ENCODE data around the gene ASMTL.

ASMTL gene

DNA sequence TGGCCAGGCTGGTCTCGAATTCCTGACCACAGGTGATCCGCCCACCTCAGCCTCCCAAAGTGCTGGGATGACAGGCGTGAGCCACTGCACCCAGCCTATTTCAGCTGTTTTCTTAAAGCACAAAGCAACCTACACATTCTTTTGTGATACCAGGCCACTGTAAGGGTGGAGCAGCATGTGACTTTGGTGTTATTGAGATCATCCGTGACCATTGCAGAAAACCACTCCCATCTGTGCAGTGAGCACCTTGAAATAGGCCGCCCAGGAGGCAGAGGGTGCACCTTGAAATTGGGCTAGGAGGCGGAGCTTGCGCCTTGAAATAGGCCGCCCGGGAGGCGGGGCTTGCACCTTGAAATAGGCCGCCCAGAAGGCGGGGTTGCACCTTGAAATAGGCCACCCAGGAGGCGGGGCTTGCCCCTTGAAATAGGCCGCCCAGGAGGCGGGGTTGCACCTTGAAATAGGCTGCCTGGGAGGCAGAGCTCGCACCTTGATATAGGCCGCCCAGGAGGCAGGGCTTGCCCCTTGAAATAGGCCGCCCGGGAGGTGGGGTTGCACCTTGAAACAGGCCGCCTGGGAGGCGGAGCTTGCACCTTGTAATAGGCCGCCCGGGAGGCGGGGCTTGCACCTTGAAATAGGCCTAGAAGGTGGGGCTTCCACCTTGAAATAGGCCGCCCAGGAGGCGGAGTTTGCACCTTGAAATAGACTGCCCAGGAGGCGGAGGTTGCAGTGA lies 51.8 kb downstream of the ASMTL start:
- no peak for DNase-seq

DNA sequence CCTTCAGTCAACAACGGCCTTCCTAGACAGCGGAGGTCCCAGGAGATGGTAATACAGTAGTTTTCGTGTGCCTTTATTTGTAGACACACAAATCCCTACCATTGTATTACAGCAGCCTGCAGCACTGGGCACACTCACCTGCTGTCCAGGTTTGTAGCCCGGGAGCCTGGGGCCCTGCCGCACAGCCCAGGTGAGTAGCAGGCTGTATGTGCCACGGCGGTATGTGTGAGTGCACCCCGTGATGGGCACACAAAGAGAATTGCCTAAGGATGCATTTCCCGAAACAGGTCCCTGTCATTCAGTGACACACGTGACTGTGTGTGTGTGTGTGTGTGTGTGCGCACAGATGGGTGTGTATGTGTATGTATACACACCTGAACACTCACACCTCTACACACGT lies 52.7 kb downstream of the ASMTL start:
- no peak for DNase-seq

DNA sequence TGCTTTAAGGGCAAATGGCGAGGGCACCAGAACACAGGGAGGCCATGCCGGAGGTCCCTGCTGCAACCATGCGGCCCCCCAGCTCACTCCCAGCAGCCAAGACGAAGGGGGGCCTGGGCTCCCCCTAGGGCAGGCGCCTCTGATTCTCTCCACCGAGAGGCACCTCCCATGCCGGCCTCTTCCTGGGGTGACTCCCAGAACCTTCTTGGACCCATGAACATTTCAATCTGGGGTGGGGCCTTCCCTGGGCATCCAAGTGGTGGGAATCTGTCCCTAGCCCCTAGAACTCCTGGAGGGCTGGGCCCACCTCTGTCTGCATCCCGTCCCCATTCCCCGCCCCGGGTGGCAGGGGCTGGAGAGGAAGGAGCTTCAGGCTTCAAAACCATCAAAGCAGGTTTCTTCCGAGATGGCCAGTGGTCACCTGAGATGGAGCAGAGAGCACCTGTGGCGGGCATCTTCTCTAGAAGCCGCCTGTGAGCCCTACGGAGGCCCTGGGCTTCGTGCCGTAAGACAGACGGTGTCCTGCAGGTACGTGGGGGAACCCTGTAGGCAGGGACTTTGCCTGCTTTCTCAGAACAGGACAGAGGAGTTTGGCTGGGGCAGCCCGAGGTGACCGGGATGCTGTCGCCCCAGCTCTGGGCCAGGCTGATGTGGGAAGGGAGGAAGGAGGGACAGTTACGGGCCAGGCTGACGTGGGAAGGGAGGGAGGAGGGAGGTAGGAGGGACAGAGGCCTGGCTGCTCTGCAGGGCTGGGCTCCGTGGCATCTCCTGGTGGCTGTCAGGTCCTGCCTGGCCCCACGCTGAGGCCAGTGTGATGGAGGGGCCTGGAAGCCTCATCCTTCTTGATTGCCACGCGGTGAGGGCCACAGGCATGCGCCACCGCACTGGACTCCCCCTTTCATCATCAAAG lies 54.0 kb downstream of the ASMTL start:
- DNase-seq = no peak

DNA sequence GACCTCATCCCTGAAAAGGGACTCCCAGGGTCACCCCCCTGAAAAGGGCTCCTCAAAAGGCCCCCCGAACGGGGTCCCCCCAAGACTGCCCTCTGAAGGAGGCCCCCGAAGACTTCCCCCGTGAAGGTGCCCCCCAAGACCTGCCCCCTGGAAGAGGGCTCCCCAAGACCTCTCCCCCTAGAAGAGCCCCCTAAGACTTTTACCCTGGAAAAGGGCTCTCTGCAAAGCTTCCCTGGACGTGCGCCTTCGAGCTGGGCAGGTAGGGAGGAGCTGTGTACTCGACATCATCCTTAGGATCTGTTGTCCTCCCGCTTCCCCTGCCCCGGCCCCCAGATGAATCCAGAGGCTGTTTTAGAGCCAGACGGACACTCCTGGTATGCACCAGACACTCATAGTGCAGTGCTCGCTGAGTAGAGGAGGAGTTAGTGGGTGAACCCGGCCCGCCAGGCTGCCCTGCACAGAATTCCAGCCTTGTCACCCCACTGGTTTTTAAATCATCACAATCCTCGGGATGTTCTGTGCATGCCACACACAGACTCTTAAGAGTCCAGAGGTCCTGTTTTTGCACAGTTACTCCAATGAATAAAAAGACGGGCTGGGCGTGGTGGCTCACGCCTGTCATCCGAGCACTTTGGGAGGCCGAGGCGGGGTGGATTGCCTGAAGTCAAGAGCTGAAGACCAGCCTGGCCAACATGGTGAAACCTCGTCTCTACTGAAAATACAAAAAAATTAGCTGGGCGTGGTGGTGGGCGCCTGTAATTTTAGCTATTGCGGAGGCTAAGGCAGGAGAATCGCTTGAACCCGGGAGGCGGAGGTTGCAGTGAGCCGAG lies 55.1 kb downstream of the ASMTL start:
- DNase-seq = no peak

DNA sequence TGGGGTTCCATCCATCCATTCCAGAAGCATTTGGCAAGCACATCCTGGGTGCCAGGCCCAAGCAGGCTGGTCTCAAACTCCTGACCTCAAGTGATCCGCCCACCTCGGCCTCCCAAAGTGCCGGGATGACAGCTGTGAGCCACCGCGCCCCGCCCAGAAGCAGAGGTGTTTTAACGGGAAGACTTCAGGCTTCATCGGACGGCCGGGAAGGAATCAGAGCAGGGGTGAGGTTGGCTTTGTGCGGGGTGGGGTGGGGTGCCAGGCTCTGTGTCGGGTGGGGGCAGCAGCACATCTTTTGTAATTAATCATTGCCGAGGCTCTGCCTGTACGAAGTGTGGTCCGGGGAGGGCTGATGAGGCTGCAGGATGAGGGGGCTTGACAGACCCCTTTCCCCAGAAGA lies 55.7 kb downstream of the ASMTL start:
- DNase-seq = no peak

DNA sequence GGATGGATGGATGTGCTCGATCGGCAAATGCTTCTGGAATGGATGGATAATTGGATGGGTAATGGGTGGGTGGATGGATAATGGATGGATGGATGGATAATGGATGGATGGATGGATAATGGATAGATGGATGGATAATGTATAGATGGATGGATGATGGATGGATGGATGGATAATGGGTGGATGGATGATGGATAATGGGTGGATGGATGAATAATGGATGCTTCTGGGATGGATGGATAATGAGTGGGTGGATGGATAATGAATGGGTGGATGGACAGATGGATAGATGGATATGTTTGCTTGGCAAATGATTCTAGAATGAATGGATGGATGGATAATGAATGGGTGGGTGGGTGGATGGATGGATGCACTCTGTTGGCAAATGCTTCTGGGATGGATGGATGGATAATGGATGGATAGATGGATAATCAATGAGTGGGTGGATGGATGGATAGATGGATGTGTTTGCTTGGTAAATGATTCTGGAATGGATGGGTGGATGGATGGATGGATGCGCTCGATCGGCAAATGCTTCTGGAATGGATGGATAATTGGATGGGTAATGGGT lies 57.0 kb downstream of the ASMTL start:
- DNase-seq = no peak

DNA sequence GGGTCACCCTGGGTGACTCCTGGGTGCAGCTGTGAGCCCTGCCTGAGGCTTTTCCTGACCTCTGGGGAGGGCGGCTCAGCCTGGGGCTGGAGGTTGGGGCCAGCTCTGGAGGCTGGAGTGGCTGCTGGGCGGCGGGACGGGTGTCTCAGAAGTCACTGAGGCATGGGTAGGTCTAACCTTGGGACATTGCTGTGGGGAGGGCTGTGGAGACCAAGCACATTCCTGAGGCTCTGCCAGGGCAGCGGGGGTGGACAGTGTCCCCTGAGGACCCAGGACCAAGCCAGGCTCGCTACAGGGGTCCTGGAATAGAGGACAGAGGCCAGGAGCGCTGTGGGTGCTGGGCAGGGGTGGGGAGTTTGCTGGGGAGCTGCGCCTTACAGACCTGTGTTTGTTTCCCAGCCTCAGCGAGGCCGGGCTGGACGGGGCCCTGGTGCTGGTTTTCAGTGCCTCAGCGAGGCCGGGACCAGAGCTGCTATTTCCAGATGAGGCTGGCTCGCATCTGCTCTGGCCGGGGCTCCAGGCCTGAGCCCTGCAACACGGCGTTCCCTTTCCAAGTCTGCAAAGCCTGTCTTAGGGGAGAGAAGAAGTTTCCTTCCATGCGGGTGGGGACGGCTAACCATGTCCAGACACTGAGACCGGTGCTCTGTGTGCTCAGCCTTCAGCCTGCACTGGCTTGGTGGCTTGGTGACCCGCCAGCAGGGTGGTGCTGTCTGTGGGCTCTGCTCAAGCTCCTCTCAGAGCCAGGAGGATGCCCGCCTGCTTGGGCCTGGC lies 57.8 kb downstream of the ASMTL start:
- DNase-seq = no peak

DNA sequence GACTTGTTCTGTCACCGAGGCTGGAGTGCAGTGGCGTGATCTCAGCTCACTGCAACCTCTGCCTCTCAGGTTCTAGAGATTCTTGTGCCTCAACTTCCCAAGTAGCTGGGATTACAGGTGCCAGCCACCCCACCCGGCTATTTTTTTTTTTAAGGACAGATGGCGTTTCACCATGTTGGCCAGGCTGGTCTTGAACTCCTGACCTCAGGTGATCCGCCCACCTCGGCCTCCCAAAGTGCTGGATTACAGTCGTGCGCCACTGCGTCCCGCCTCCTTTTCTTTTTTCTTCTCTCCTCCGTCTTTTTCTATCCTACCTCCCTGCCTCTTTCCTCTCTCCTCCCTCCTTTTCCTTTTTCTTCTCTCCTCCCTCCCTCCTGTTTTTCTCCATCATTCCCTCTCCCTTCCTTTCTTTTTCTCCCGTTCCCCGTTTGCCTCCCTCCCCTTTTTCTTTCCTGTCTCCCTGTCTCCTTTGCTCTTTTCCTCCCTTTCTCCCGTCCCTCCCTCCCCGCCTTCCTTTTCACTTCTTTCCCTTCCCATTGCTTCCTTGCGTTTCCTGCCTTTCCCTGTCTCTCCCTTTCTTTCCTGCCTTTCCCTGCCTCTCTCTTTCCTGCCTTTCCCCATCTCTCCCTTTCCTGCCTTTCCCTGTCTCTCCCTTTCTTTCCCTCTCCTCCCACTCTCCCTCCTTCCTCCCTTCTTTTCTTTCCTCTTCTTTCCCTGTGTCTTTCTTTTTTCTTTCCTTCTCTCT lies 58.7 kb downstream of the ASMTL start:
- DNase-seq = no peak

DNA sequence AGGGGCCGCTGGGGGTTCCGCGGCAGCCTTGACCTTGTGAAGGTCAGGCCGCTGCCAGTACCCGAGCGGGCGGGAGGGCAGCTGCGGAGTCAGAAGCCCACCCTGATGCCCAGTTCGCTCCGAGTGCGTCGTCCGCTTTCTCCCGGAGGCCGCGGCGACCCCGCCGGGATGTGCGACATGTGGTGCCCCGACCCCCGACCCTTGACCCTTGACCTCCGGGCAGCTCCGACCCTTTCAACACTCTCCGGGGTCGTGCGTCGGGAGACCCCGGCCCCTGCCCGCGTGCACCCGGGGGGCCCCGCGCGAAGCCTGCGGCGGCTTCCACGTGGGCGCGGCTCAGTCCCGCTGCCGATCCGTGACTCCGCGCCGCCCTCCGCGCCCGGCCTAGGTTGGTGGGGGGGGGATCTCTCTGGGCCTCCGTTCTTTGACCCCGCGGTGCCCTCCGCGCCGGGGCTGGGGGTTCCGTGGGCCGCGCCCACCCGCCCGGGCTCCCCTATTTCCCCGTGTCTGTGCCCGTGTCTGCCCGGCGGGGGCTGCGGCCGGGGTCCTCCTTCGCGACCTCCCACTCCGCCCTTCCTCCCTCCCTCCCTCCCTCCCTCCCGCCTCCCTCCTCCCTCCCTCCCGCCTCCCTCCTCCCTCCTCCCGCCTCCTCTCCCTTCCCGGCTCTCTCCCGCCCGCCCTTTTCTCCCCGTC lies 60.2 kb downstream of the ASMTL start:
- peak; percentile 80 for DNase-seq

DNA sequence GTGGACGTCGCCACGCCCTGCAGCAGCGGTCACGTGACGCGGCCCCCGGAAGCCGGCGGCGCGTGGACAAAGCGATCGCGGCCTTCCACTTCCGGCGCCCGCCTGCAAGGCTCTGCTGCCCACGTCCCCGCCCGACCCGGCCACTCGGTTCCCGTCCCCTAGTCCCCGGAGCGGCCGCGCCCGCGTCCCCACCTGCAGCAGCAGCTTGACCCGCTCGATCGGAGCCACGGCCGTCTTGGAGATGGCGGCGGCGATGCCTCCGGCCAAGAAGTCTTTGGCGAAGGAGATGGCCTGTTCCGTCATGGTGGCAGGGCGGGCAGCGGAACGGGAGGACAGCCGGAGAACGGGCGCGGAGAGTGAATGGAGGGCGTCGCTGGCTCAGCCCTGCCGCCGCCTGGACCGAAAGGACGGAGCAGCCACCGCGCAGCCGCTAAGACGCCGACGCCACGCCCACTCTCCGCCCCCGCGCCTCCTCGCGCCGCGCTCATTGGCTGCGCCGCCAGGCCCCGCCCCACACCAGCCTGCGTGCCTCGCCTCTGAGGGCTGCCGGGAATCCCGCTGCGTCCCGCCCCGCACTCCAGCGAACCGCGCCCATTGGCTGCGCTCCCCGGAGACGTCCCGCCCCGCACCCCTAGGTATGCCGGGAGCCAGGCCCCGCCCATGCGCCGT lies 60.9 kb downstream of the ASMTL start, which contains the start of gene SLC25A6:
SLC25A6 (minus strand) TSS at position 407 of the 669 bp plus-strand sequence; CDS start at position 303, 104 bp downstream.
- peak; percentile 98 for DNase-seq

DNA sequence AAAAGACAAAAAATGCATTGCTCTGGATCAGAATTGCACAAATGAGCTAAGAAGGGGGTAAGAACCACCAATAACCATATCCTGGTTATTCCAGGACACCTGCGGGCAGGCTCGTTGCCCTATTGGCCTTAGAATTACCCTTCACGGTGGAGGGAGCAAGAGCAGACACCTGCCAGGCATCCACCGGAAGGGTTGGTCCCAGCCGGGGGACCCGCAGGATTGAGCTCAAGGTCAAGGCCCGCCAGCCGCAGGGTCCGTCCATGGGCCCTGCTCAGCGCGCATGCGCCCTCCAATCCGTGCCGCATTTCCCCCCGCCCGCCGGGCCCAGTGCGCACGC lies 61.4 kb downstream of the ASMTL start:
- no peak for DNase-seq

DNA sequence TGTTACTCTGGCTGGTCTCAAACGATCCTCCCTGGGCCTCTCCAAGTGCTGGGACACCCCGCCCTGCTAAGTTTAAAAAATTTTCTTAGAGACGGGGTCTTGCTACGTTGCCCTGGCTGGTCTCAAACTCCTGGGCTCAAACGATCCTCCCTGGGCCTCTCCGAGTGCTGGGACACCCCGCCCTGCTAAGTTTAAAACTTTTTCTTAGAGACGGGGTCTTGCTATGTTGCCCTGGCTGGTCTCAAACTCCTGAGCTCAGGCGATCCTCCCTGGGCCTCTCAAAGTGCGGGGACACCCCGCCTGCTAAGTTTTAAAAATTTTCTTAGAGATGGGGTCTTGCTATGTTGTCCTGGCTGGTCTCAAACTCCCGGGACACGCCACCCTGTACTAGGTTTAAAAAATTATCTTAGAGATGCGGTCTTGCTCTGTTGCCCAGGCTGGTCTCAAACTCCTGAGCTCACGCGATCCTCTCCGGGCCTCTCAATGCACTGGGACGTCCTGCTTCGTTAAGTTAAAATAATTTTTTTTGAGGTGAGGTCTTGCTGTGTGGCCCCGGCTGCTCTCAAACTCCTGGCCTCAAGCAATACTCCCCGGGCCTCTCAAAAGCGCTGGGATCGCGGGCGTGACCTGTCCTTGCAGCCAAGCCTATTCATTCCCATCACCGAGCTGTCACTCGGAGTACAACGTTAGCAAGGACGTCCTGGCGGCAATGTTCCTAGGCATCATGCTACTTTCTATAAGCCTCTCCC lies 61.9 kb downstream of the ASMTL start:
- DNase-seq = no peak

DNA sequence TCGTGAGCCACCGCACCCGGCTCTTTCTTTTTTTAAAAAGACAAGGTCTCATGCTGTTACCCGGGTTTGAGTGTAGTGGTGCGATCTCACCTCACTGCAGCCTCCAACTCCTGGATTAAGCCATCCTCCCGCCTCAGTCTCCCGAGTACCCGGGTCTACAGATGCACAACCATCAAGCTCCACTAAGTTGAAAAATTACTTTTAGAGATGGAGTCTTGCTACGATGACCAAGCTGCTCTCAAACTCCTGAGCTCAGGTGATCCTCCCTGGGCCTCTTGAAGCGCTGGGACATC lies 62.8 kb downstream of the ASMTL start:
- DNase-seq = no peak

DNA sequence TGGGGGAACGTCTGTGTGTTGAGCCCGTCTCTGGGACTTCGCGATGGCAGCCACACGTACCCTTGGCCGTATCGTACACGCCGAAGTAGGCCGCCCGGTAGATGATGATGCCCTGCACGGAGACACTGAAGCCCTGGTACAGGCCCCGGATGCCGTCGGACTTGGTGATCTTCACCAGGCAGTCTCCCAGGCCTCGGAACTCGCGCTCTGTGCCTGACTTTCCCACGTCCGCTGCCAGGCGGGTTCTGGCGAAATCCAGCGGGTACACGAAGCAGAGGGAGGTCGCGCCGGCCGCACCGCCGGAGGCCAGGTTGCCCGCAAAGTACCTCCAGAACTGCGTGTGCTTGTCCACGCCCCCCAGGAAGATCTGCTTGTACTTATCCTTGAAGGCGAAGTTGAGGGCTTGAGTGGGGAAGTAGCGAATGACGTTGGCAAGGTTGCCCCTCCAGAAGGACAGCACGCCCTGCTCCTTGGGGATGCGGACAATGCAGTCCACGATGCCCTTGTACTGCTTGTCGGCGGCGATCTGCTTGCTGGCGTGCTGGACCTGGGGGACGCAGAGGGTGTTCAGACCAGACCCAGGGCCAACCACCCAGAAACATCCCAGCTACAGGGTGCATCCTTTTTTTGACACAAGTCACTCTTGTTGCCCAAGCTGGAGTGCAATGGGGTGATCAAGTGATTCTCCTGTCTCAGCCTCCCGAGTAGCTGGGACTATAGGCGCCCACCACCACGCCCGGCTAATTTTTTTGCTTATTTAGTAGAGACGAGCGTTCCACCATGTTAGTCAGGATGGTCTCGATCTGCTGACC lies 63.3 kb downstream of the ASMTL start:
- DNase-seq = no peak

DNA sequence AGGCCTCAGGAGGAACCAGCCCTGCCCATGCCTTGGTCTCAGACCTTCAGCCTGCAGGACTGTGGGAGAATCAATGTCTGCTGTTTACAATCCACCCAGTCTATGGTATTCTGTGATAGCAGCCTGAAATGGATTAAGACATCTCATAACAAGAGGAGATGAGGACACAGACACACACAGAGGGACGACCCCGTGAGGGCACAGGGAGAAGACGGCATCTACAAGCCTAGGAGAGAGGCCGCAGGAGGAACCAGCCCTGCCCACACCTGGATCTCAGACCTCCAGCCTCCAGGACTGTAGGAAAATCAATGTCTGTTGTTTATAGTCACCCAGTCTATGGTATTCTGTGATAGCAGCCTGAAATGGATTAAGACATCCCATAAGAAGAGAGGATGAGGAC lies 64.1 kb downstream of the ASMTL start:
- no peak for DNase-seq

DNA sequence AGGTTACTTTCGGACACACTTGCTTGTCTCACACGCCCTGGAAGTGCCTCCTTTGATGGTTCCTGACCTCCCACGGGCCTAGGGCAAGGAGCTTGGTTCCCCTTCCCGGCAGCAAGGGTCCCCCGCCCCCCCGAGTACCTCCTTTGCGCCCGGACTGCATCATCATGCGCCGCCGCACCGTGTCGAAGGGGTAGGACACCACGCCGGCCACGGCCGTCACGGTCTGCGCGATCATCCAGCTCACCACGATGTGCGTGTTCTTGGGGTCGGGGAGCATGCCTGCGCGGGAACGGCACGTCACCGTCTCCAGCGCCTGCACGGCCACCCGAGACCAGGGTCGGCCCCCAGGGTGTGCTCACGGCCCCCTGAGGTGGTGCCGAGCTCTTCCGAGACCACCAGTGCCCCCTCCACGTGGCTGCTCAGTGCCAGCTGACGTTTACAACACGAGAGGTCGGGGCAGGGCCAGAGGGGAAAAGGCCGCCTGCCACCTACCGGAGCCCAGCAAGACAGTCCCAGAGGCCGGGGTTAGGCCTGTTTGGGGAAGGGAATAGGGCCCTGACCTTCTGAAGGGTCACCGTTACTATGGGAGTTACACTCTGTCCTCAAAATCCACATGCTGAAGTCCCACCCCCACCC lies 65.5 kb downstream of the ASMTL start:
- no peak for DNase-seq

DNA sequence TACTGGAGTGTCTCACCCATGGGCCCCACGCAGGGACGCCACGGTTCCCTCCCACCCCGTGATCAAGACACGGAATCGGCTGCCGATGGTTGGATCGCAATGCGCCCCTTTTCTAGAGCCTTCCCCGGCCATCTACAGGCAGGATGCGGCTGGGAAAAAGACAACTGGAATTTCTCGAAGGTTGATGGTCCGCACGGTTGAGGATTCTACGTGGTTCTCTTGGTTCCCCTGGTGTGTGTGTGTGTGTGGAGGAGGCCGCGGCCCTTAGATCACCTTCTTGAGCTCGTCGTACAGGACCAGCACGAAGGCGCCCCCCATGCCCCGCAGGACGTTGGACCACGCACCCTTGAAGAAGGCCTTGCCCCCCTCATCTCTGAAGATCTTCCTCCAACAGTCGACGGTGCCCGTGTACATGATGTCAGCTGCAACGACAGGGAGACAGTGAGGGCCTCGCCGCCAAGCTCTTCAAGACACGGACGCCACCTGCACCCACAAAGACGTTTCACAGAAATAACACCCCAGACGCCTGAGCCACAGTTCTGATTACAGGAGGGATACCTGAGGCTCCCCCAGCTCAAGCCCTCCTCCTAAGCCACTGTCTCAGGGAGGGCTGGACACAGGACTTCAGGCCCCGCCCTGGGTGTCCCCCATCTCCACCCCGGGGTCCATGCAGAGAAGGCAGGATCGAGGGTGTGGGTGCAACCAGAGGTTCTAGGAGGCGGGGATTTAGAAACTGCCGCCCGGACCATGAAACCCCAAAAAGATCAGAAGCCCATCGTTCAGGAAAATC lies 66.2 kb downstream of the ASMTL start:
- no peak for DNase-seq
